K562 (cell line): Measurements from ENCODE around the gene HACE1. TPM values are rescaled to one million over a fixed set of nuclear protein-coding genes. Genes with fewer than 3 reads are reported as not detected.

ENCODE experiments used
- ATAC-seq: fragments of 200-7000 bp; cut with Tn5 transposase; 3 replicates; pipeline ENCODE4 v1.9.1; 2020; ENCODE audit warnings: moderate library complexity
- BruUV-seq: library from RNA; stranded (reverse); fragments of 400-500 nt; replicated peaks from 2 replicates; lab custom pipeline; 2021; lab: Mats Ljungman, UMichigan
- CTCF ChIA-PET: fragments of 300-600 bp; formaldehyde crosslinking; extraction: SDS; loops from one replicate; lab custom pipeline; 2021; ENCODE audit warnings: low intra/inter-chr PET ratio; lab: Yijun Ruan, JAX
- POLR2A ChIA-PET: fragments of 300-600, 350-650 bp; sonication (Branson Sonifier 250); formaldehyde crosslinking; extraction: SDS; loops from one replicate; lab custom pipeline; 2021; ENCODE audit warnings: antibody characterized with exemption, inconsistent platforms; lab: Yijun Ruan, JAX
- DNase-seq, 4 experiments: peaks; one replicate each; pipeline versions ENCODE4 v3.0.0 to v3.0.0-alpha.2; 2011 to 2018; ENCODE audit warnings: low spot score in 3 of 4, mixed read lengths in 3 of 4; ENCODE audit errors: extremely low read depth in 1 of 4
- FAIRE-seq: peaks from 2 replicates; lab custom pipeline; 2011; peaks lifted over from hg19 to GRCh38; lab: Jason Lieb, UNC
- H2AFZ ChIP-seq: 2 replicates; pipeline ENCODE4 v1.6.0; 2011; ENCODE audit warnings: low read depth, low read length, control low read depth, inconsistent platforms
- H3K27ac ChIP-seq: fragments of 200-600 bp; 3 replicates; pipeline ENCODE4 v1.8.0; 2011; ENCODE audit warnings: low read depth, mild to moderate bottlenecking, control low read depth, inconsistent platforms, low read length, moderate library complexity, mixed read lengths; ENCODE audit errors: extremely low read depth
- H3K27me3 ChIP-seq, 2 experiments: fragments of 300-600 bp in 1 of 2; 2 replicates in 1 of 2; 3 replicates in 1 of 2; pipeline versions ENCODE4 v1.6.0 to v1.8.0; 2011; ENCODE audit warnings: inconsistent platforms in 2 of 2, low read length in 2 of 2, mild to moderate bottlenecking in 1 of 2, mixed read lengths in 1 of 2, moderate library complexity in 1 of 2; ENCODE audit not compliant: control insufficient read depth in 2 of 2, insufficient read depth in 2 of 2
- H3K36me3 ChIP-seq: fragments of 300-600 bp; 3 replicates; pipeline ENCODE4 v1.8.0; 2011; ENCODE audit warnings: mild to moderate bottlenecking, low read length, inconsistent platforms; ENCODE audit not compliant: control insufficient read depth, insufficient read depth
- H3K4me1 ChIP-seq, 2 experiments: fragments of 200-600 bp in 1 of 2; replicated peaks in 1 of 2; 2 replicates in 1 of 2; 3 replicates in 1 of 2; pipeline versions ENCODE4 v1.5.1 to v1.8.0; 2011; ENCODE audit warnings: inconsistent platforms in 2 of 2, low read length in 2 of 2, mild to moderate bottlenecking in 1 of 2, mixed read lengths in 1 of 2, moderate library complexity in 1 of 2; ENCODE audit not compliant: control insufficient read depth in 2 of 2, insufficient read depth in 2 of 2
- H3K4me2 ChIP-seq: 2 replicates; pipeline ENCODE4 v1.6.1; 2011; ENCODE audit warnings: low read length, control low read depth, inconsistent platforms, mixed read lengths; ENCODE audit not compliant: insufficient read depth
- H3K4me3 ChIP-seq: fragments of 200-600 bp; sonication (generic), shearing (Covaris generic); 2 replicates; pipeline ENCODE4 v1.5.1; 2016; ENCODE audit warnings: control low read depth, inconsistent platforms
- H3K79me2 ChIP-seq: fragments of 200-600 bp; 3 replicates; pipeline ENCODE4 v1.8.0; 2011; ENCODE audit warnings: low read length, inconsistent platforms; ENCODE audit not compliant: control insufficient read depth, insufficient read depth
- H3K9ac ChIP-seq, 2 experiments: 2 replicates each; pipeline versions ENCODE4 v1.6.0 to v1.6.1; 2011; ENCODE audit warnings: low read depth in 2 of 2, low read length in 2 of 2, control low read depth in 1 of 2, inconsistent platforms in 1 of 2, mild to moderate bottlenecking in 1 of 2, mixed read lengths in 1 of 2; ENCODE audit not compliant: insufficient read depth in 1 of 2
- H3K9me1 ChIP-seq: one replicate; pipeline ENCODE4 v1.6.0; 2011; ENCODE audit warnings: inconsistent platforms, mild to moderate bottlenecking, low read length, moderate library complexity; ENCODE audit not compliant: control insufficient read depth, insufficient read depth
- H3K9me3 ChIP-seq: replicated peaks from 2 replicates; pipeline ENCODE4 v1.5.1; 2011; ENCODE audit warnings: low read depth, low read length, inconsistent platforms; ENCODE audit not compliant: control insufficient read depth, insufficient read depth
- H4K20me1 ChIP-seq: replicated peaks from 2 replicates; pipeline ENCODE4 v1.6.1; 2011; ENCODE audit warnings: low read length, inconsistent platforms, mixed read lengths; ENCODE audit not compliant: control insufficient read depth, insufficient read depth
- CREB3 ChIP-seq: fragments of 450-650 bp; conservative IDR thresholded peaks from 2 replicates; pipeline ENCODE4 v1.6.1; 2016; ENCODE audit warnings: missing genetic modification characterization, low read depth, mild to moderate bottlenecking, missing compliant biosample characterization, moderate library complexity
- ESRRA ChIP-seq: fragments of 450-650 bp; IDR thresholded peaks from 2 replicates; pipeline ENCODE4 v1.6.1; 2014; ENCODE audit warnings: low read depth, mild to moderate bottlenecking, moderate library complexity, borderline replicate concordance
- MAZ ChIP-seq, 2 experiments: fragments of 450-650 bp in 1 of 2; sonication (generic) in 1 of 2; formaldehyde crosslinking; IDR thresholded peaks in 1 of 2; conservative IDR thresholded peaks in 1 of 2; 2 replicates each; pipeline versions ENCODE4 v1.4.0 to v1.5.0; 2020; ENCODE audit warnings: mild to moderate bottlenecking in 1 of 2, missing genetic modification reagents in 1 of 2
- NFIX ChIP-seq: fragments of 250-450 bp; sonication (Bioruptor Pico); IDR thresholded peaks from 2 replicates; pipeline ENCODE4 v1.4.0; 2020; ENCODE audit warnings: low read depth, mild to moderate bottlenecking, moderate library complexity
- PTTG1 ChIP-seq: fragments of 450-650 bp; IDR thresholded peaks from 2 replicates; pipeline ENCODE4 v1.6.1; 2016; ENCODE audit warnings: low read depth, mild to moderate bottlenecking, missing genetic modification characterization, missing compliant biosample characterization
- TEAD1 ChIP-seq, 2 experiments: fragments of 450-650 bp in 1 of 2; sonication (generic) in 1 of 2; formaldehyde crosslinking; IDR thresholded peaks; 2 replicates each; pipeline versions ENCODE4 v1.4.0 to v1.8.0; 2020 to 2022; ENCODE audit warnings: mild to moderate bottlenecking in 2 of 2, missing genetic modification reagents in 1 of 2
- ZKSCAN3 ChIP-seq: fragments of 250-450 bp; sonication (Bioruptor Pico); IDR thresholded peaks from 2 replicates; pipeline ENCODE4 v1.4.0; 2020
- ZNF239 ChIP-seq: fragments of 250-450 bp; sonication (Bioruptor Pico); IDR thresholded peaks from 2 replicates; pipeline ENCODE4 v1.4.0; 2020; ENCODE audit warnings: mild to moderate bottlenecking
- ZNF41 ChIP-seq: fragments of 250-450 bp; sonication (Bioruptor Pico); conservative IDR thresholded peaks from 2 replicates; pipeline ENCODE4 v1.4.0; 2020; ENCODE audit warnings: mild to moderate bottlenecking
- ZNF655 ChIP-seq: fragments of 250-450 bp; sonication (Bioruptor Pico); IDR thresholded peaks from 2 replicates; pipeline ENCODE4 v1.5.0; 2021
- ZNF76 ChIP-seq: fragments of 250-450 bp; sonication (Bioruptor Pico); IDR thresholded peaks from 2 replicates; pipeline ENCODE4 v1.4.0; 2020; ENCODE audit warnings: mild to moderate bottlenecking, moderate library complexity, borderline replicate concordance
- ZNF766 ChIP-seq: fragments of 200-800 bp; sonication (Bioruptor generic); conservative IDR thresholded peaks from 2 replicates; pipeline ENCODE4 v1.6.1; 2016; ENCODE audit warnings: missing genetic modification characterization, missing compliant biosample characterization
- WGBS: fragments of 100-300 bp; shearing (Covaris generic); methylation state at CpG from one replicate; pipeline ENCODE4 v1.1.6; 2016; ENCODE audit warnings: low coverage, mixed read lengths; ENCODE audit not compliant: insufficient coverage; ENCODE audit errors: missing lambda C conversion rate; 5-methylcytosine and 5-hydroxymethylcytosine counted together
- in situ Hi-C: fragments of 300-500 bp; cut with MboI; formaldehyde crosslinking; loops from 4 replicates; pipeline ENCODE4 v1.15.0; 2018; ENCODE audit warnings: inconsistent platforms, mixed read lengths
- intact Hi-C: fragments of 100-400 bp; cut with micrococcal nuclease; formaldehyde crosslinking; loops from 2 replicates; pipeline ENCODE4 v1.14.2; 2022
- polyA plus RNA-seq, 8 experiments: library from polyadenylated mRNA; depleted of rRNA in 4 of 8; stranded (reverse) in 5 of 8; unstranded in 3 of 8; fragments of >200 nt; fragmentation: Nextera tagmentation in 2 of 8; fragmentation: Illumina TruSeq in 1 of 8; extraction: Ambion mirVana in 2 of 8; extraction: Trizol in 1 of 8; gene quantifications; 2 replicates each; pipeline versions ENCODE4 v1.2.1 to v1.2.3, GENCODE V29; 2011 to 2014; ENCODE audit warnings: inconsistent platforms in 1 of 8, missing spikeins in 1 of 8
- total RNA-seq, 7 experiments: library from RNA; depleted of rRNA in 6 of 7; stranded (reverse); fragments of >200 nt in 6 of 7; fragmentation: Illumina TruSeq in 2 of 7; extraction: Trizol in 2 of 7; gene quantifications; 2 replicates each; pipeline versions ENCODE4 v1.2.1 to v1.2.3, GENCODE V29; 2011 to 2021; ENCODE audit warnings: low replicate concordance in 1 of 7
- TF ChIP-seq, protein P1 (sequence below), 2 experiments: fragments of 200-800 bp in 1 of 2; sonication (Bioruptor generic) in 1 of 2; sonication (generic) in 1 of 2; formaldehyde crosslinking in 1 of 2; IDR thresholded peaks in 1 of 2; conservative IDR thresholded peaks in 1 of 2; 2 replicates each; pipeline versions ENCODE4 v1.5.0 to v1.6.1; 2016 to 2020; ENCODE audit warnings: missing compliant biosample characterization in 1 of 2, missing genetic modification characterization in 1 of 2, missing genetic modification reagents in 1 of 2
- TF ChIP-seq, protein P2 (sequence below): fragments of 250-450 bp; sonication (Bioruptor Pico); IDR thresholded peaks from 2 replicates; pipeline ENCODE4 v1.5.0; 2020; ENCODE audit warnings: mild to moderate bottlenecking

HACE1 gene
- total and polyA plus RNA-seq, 9 of the 15 experiments (the other 6 are each of a cell fraction or from before 2014, with no cell fraction given): 3.6 to 19.9 (median 9.1) TPM

DNA sequence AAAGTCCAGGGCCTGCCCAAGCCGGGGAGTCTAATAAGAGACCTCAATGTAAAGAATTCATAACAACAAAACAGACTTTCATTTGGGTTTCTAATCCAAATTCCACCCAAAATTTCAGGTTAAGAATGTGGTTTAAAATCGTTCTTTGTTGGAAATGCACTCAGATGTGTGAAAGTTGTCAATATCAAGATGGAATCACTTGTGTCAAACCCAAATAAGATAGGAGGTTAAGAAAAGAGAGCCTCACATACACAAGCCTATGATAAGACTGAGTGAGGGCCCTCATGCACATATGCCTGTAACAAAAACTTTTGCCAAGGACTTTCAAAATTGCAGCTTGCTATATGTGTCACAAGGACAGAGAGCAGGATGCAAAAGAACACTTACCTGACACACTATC is 145.7 kb downstream of the HACE1 start:
- in situ Hi-C loops (no loop called here), intact Hi-C loops (no loop called here)
- Histone ChIP-seq H3K4me1 (peaks cover 0 to 2% of the 10 kb centered on the region in 2 experiments; a peak in 2 of 5 replicates), H3K9ac (no peak overlapping the region), H3K36me3 (no peaks in the 10 kb centered on the region), H3K27ac (no peak overlapping the region), H3K9me1 (no peaks in the 10 kb centered on the region), H4K20me1 (no peaks in the 10 kb centered on the region), H3K4me2 (no peak overlapping the region), H3K27me3 (no peaks in the 10 kb centered on the region), H3K9me3 (no peaks in the 10 kb centered on the region), H2AFZ (no peak overlapping the region), H3K4me3 (no peak overlapping the region), H3K79me2 (no peaks in the 10 kb centered on the region)
- DNase-seq (no peak), ATAC-seq (no peak), FAIRE-seq (no peak)
- ChIA-PET CTCF (interaction anchor here (0.7 kb wide), 1 partner anchor 638 kb away, joined by 3 read pairs; no protein-coding TSS in a partner anchor), POLR2A (no interaction called here)
- no TSS peak for BruUV-seq
- 31% methylated on average over 2 of the region's 2 CpGs for WGBS
- TF ChIP-seq, protein P1, sequence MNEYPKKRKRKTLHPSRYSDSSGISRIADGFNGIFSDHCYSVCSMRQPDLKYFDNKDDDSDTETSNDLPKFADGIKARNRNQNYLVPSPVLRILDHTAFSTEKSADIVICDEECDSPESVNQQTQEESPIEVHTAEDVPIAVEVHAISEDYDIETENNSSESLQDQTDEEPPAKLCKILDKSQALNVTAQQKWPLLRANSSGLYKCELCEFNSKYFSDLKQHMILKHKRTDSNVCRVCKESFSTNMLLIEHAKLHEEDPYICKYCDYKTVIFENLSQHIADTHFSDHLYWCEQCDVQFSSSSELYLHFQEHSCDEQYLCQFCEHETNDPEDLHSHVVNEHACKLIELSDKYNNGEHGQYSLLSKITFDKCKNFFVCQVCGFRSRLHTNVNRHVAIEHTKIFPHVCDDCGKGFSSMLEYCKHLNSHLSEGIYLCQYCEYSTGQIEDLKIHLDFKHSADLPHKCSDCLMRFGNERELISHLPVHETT (CRISPR knock-in tag; conservative IDR thresholded peaks at IDR 0.05 in 1 of 2, IDR thresholded peaks at IDR 0.05 in 1 of 2): peak in 1 of 2 experiments; percentile 46; a peak in 1 of 4 replicates
- no peak for TF ChIP-seq ESRRA
- TF ChIP-seq PTTG1 (tag): no peak
- TF ChIP-seq ZNF76 (CRISPR knock-in tag): peak; percentile 78; the same call in 1 of the 2 replicates
- TF ChIP-seq TEAD1 (CRISPR knock-in tag; IDR thresholded peaks at IDR 0.05): peak in 1 of 2 experiments; percentile 71; a peak in 2 of 4 replicates
- TF ChIP-seq ZNF655 (CRISPR knock-in tag): no peak
- peak; percentile 76 for TF ChIP-seq ZNF239 (CRISPR knock-in tag)
- 0 out of 2 replicates have a peak, but pooled peaks have one; percentile 30 for TF ChIP-seq ZNF41 (CRISPR knock-in tag)
- no peak for TF ChIP-seq NFIX (CRISPR knock-in tag)
- TF ChIP-seq, protein P2, sequence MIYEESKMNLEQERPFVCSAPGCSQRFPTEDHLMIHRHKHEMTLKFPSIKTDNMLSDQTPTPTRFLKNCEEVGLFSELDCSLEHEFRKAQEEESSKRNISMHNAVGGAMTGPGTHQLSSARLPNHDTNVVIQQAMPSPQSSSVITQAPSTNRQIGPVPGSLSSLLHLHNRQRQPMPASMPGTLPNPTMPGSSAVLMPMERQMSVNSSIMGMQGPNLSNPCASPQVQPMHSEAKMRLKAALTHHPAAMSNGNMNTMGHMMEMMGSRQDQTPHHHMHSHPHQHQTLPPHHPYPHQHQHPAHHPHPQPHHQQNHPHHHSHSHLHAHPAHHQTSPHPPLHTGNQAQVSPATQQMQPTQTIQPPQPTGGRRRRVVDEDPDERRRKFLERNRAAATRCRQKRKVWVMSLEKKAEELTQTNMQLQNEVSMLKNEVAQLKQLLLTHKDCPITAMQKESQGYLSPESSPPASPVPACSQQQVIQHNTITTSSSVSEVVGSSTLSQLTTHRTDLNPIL: 0 out of 2 replicates have a peak, but pooled peaks have one; percentile 69
- TF ChIP-seq CREB3 (tag): no peak
- TF ChIP-seq ZNF766: 0 out of 2 replicates have a peak, but pooled peaks have one; percentile 48
- TF ChIP-seq MAZ (CRISPR knock-in tag; conservative IDR thresholded peaks at IDR 0.05 in 1 of 2, IDR thresholded peaks at IDR 0.05 in 1 of 2): no peak
- peak; percentile 49; the same call in 1 of the 2 replicates for TF ChIP-seq ZKSCAN3 (CRISPR knock-in tag)
